HepG2 (cell line): Measurements from ENCODE around the gene ZXDC. TPM values are rescaled to one million over a fixed set of nuclear protein-coding genes. Genes with fewer than 3 reads are reported as not detected.

ENCODE experiments used
- CREB1 ChIP-seq, 2 experiments: fragments of 450-650 bp in 1 of 2; IDR thresholded peaks; 2 replicates each; pipeline ENCODE4 v1.6.1; 2016 to 2017; ENCODE audit warnings: control low read depth in 1 of 2, mild to moderate bottlenecking in 1 of 2, missing compliant biosample characterization in 1 of 2, missing genetic modification characterization in 1 of 2
- DMTF1 ChIP-seq: sonication (generic); formaldehyde crosslinking; IDR thresholded peaks from 2 replicates; pipeline ENCODE4 v1.4.0; 2020; ENCODE audit warnings: mild to moderate bottlenecking, missing genetic modification reagents
- FOXM1 ChIP-seq: sonication (generic); formaldehyde crosslinking; IDR thresholded peaks from 2 replicates; pipeline ENCODE4 v1.5.0; 2020; ENCODE audit warnings: missing genetic modification reagents
- GPBP1L1 ChIP-seq: sonication (generic); formaldehyde crosslinking; IDR thresholded peaks from 2 replicates; pipeline ENCODE4 v1.5.0; 2020; ENCODE audit warnings: mild to moderate bottlenecking, missing genetic modification reagents
- HDAC1 ChIP-seq: sonication (generic); formaldehyde crosslinking; IDR thresholded peaks from 2 replicates; pipeline ENCODE4 v1.5.1; 2020; ENCODE audit warnings: mild to moderate bottlenecking, missing genetic modification reagents
- PCBP1 ChIP-seq: fragments of 200-400 bp; formaldehyde crosslinking; IDR thresholded peaks from 2 replicates; pipeline ENCODE4 v1.6.1; 2017; ENCODE audit warnings: mild to moderate bottlenecking, low read depth, low read length, borderline replicate concordance
- PCBP2 ChIP-seq: fragments of 200-400 bp; formaldehyde crosslinking; optimal IDR thresholded peaks from 2 replicates; pipeline ENCODE3; 2018; ENCODE audit warnings: low read length, low read depth; ENCODE audit not compliant: poor library complexity, severe bottlenecking
- RNF2 ChIP-seq: fragments of 450-650 bp; conservative IDR thresholded peaks from 2 replicates; pipeline ENCODE4 v1.6.1; 2016; ENCODE audit warnings: low read depth
- SOX5 ChIP-seq: IDR thresholded peaks from 2 replicates; pipeline ENCODE4 v1.6.1; 2016; ENCODE audit warnings: borderline replicate concordance
- THAP7 ChIP-seq: sonication (generic); formaldehyde crosslinking; IDR thresholded peaks from 2 replicates; pipeline ENCODE4 v1.8.1; 2023; ENCODE audit warnings: mild to moderate bottlenecking, missing genetic modification reagents
- THYN1 ChIP-seq: sonication (generic); formaldehyde crosslinking; IDR thresholded peaks from 2 replicates; pipeline ENCODE4 v1.8.1; 2023; ENCODE audit warnings: low read depth, mild to moderate bottlenecking, moderate library complexity, missing genetic modification reagents, borderline replicate concordance
- ZNF256 ChIP-seq: sonication (generic); formaldehyde crosslinking; conservative IDR thresholded peaks from 2 replicates; pipeline ENCODE4 v1.4.0; 2020; ENCODE audit warnings: missing genetic modification reagents
- ZNF557 ChIP-seq: sonication (generic); formaldehyde crosslinking; IDR thresholded peaks from 2 replicates; pipeline ENCODE4 v1.4.0; 2020; ENCODE audit warnings: missing genetic modification reagents
- ZNF576 ChIP-seq: sonication (generic); formaldehyde crosslinking; IDR thresholded peaks from 2 replicates; pipeline ENCODE4 v1.4.0; 2020; ENCODE audit warnings: mild to moderate bottlenecking, missing genetic modification reagents
- ZNF713 ChIP-seq: sonication (generic); formaldehyde crosslinking; IDR thresholded peaks from 2 replicates; pipeline ENCODE4 v1.4.0; 2020; ENCODE audit warnings: mild to moderate bottlenecking, missing genetic modification reagents
- ZNF75D ChIP-seq: sonication (generic); formaldehyde crosslinking; IDR thresholded peaks from 2 replicates; pipeline ENCODE4 v1.8.1; 2023; ENCODE audit warnings: missing genetic modification reagents, mild to moderate bottlenecking, borderline replicate concordance
- polyA plus RNA-seq, 8 experiments: library from polyadenylated mRNA; depleted of rRNA in 3 of 8; stranded (reverse) in 7 of 8; unstranded in 1 of 8; fragments of >200 nt; fragmentation: Illumina TruSeq in 4 of 8; extraction: Trizol in 4 of 8; gene quantifications; 2 replicates each; pipeline versions ENCODE4 v1.2.1 to v1.2.3, GENCODE V29; 2011 to 2016; ENCODE audit warnings: low read depth in 4 of 8, missing spikeins in 1 of 8, mixed read lengths in 1 of 8; ENCODE audit not compliant: insufficient read depth in 1 of 8
- total RNA-seq, 5 experiments: library from RNA; depleted of rRNA; stranded (reverse); fragments of >200 nt; fragmentation: Illumina TruSeq; extraction: Trizol; gene quantifications; 2 replicates each; pipeline ENCODE4 v1.2.3, GENCODE V29; 2016; ENCODE audit warnings: low read depth in 1 of 5
- TF ChIP-seq, protein P1 (sequence below): fragments of 450-650 bp; IDR thresholded peaks from 2 replicates; pipeline ENCODE4 v1.6.1; 2016
- TF ChIP-seq, protein P2 (sequence below): sonication (generic); formaldehyde crosslinking; IDR thresholded peaks from 2 replicates; pipeline ENCODE4 v1.8.0; 2022; ENCODE audit warnings: missing genetic modification reagents, mild to moderate bottlenecking, moderate library complexity, borderline replicate concordance

The ZXDC gene
- total and polyA plus RNA-seq, 2 of the 13 experiments (the other 11 are each of a cell fraction or from before 2014, with no cell fraction given) = 17.6 to 21.2 TPM

- TF ChIP-seq GPBP1L1 (CRISPR knock-in tag) = no peak
- no peak for TF ChIP-seq CREB1 (IDR thresholded peaks at IDR 0.05)
- TF ChIP-seq CREB1 (CRISPR knock-in tag; IDR thresholded peaks at IDR 0.05) = no peak
- TF ChIP-seq PCBP2 = no peak
- TF ChIP-seq, protein P1, sequence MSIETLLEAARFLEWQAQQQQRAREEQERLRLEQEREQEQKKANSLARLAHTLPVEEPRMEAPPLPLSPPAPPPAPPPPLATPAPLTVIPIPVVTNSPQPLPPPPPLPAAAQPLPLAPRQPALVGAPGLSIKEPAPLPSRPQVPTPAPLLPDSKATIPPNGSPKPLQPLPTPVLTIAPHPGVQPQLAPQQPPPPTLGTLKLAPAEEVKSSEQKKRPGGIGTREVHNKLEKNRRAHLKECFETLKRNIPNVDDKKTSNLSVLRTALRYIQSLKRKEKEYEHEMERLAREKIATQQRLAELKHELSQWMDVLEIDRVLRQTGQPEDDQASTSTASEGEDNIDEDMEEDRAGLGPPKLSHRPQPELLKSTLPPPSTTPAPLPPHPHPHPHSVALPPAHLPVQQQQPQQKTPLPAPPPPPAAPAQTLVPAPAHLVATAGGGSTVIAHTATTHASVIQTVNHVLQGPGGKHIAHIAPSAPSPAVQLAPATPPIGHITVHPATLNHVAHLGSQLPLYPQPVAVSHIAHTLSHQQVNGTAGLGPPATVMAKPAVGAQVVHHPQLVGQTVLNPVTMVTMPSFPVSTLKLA = no peak
- TF ChIP-seq THAP7 = no peak
- no peak for TF ChIP-seq PCBP1
- no peak for TF ChIP-seq ZNF576 (CRISPR knock-in tag)
- TF ChIP-seq FOXM1 (CRISPR knock-in tag) = no peak
- peak; percentile 53; the same call in 1 of the 2 replicates for TF ChIP-seq RNF2
- peak; percentile 73 for TF ChIP-seq HDAC1 (CRISPR knock-in tag)
- peak; percentile 76 for TF ChIP-seq SOX5 (CRISPR knock-in tag)
- no peak for TF ChIP-seq THYN1 (CRISPR knock-in tag)
- 0 out of 2 replicates have a peak, but pooled peaks have one; percentile 31 for TF ChIP-seq ZNF557 (CRISPR knock-in tag)
- TF ChIP-seq ZNF256 (CRISPR knock-in tag) = no peak; the same call in 1 of the 2 replicates
- TF ChIP-seq ZNF713 (CRISPR knock-in tag) = no peak
- no peak for TF ChIP-seq ZNF75D
- TF ChIP-seq, protein P2, sequence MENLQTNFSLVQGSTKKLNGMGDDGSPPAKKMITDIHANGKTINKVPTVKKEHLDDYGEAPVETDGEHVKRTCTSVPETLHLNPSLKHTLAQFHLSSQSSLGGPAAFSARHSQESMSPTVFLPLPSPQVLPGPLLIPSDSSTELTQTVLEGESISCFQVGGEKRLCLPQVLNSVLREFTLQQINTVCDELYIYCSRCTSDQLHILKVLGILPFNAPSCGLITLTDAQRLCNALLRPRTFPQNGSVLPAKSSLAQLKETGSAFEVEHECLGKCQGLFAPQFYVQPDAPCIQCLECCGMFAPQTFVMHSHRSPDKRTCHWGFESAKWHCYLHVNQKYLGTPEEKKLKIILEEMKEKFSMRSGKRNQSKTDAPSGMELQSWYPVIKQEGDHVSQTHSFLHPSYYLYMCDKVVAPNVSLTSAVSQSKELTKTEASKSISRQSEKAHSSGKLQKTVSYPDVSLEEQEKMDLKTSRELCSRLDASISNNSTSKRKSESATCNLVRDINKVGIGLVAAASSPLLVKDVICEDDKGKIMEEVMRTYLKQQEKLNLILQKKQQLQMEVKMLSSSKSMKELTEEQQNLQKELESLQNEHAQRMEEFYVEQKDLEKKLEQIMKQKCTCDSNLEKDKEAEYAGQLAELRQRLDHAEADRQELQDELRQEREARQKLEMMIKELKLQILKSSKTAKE (CRISPR knock-in tag) = no peak; the same call in 1 of the 2 replicates
- no peak for TF ChIP-seq DMTF1 (CRISPR knock-in tag)
These were observed 48.2 kb upstream of the ZXDC start, which contains the start of gene CHST13 (continued) for GRCh38 chr3:126523745-126524428.
